SK-N-SH (cell line): ENCODE measurements around the gene IFIT5. TPM values are rescaled to one million over a fixed set of nuclear protein-coding genes. Genes with fewer than 3 reads are reported as not detected.

Source experiments
- CTCF ChIA-PET: fragments of 300-600, 350-600 bp; formaldehyde crosslinking; extraction: SDS; loops from one replicate; lab custom pipeline; 2021; lab: Yijun Ruan, JAX
- POLR2A ChIA-PET: fragments of 350-600 bp; sonication (Branson Sonifier 250); formaldehyde crosslinking; extraction: SDS; loops from one replicate; lab custom pipeline; 2020; ENCODE audit warnings: antibody characterized with exemption, inconsistent platforms; lab: Yijun Ruan, JAX
- DNase-seq: peaks from one replicate; pipeline ENCODE4 v3.0.0; 2012
- H2AFZ ChIP-seq: fragments of 200-600 bp; sonication (generic); 2 replicates; pipeline ENCODE4 v1.8.1; 2016; ENCODE audit warnings: antibody characterized with exemption, mild to moderate bottlenecking, low read depth
- H3F3A ChIP-seq: fragments of 200-600 bp; sonication (generic); replicated peaks from 2 replicates; pipeline ENCODE3; 2016; ENCODE audit warnings: antibody characterized with exemption, mild to moderate bottlenecking; ENCODE audit not compliant: insufficient read depth
- H3K27ac ChIP-seq, 2 experiments: fragments of 200-500 bp in 1 of 2; fragments of 200-600 bp in 1 of 2; sonication (Bioruptor generic) in 1 of 2; sonication (generic), shearing (Covaris generic) in 1 of 2; 2 replicates each; pipeline versions ENCODE4 v1.5.1 to v1.6.1; 2014 to 2016; ENCODE audit warnings: low read depth in 2 of 2, inconsistent platforms in 1 of 2, low read length in 1 of 2, mild to moderate bottlenecking in 1 of 2, mixed read lengths in 1 of 2
- H3K27me3 ChIP-seq: fragments of 200-600 bp; sonication (generic), shearing (Covaris generic); 2 replicates; pipeline ENCODE4 v1.6.1; 2016; ENCODE audit warnings: mixed run types; ENCODE audit not compliant: insufficient read depth
- H3K36me3 ChIP-seq, 2 experiments: fragments of 200-500 bp in 1 of 2; fragments of 200-600 bp in 1 of 2; sonication (Bioruptor generic) in 1 of 2; sonication (generic) in 1 of 2; replicated peaks in 1 of 2; 2 replicates each; pipeline versions ENCODE3 to v1.5.1; 2014 to 2016; ENCODE audit warnings: low read length in 1 of 2, mild to moderate bottlenecking in 1 of 2; ENCODE audit not compliant: insufficient read depth in 2 of 2, control insufficient read depth in 1 of 2
- H3K4me1 ChIP-seq, 2 experiments: fragments of 200-500 bp in 1 of 2; fragments of 200-600 bp in 1 of 2; sonication (Bioruptor generic) in 1 of 2; sonication (generic), shearing (Covaris generic) in 1 of 2; 2 replicates each; pipeline versions ENCODE4 v1.5.1 to v1.6.1; 2014 to 2016; ENCODE audit warnings: low read depth in 1 of 2, low read length in 1 of 2, mixed run types in 1 of 2; ENCODE audit not compliant: insufficient read depth in 2 of 2, control insufficient read depth in 1 of 2
- H3K4me2 ChIP-seq: fragments of 200-600 bp; sonication (generic), shearing (Covaris generic); 2 replicates; pipeline ENCODE4 v1.6.1; 2017; ENCODE audit warnings: mixed run types
- H3K4me3 ChIP-seq, 2 experiments: fragments of 200-500 bp in 1 of 2; fragments of 200-600 bp in 1 of 2; sonication (Bioruptor generic) in 1 of 2; sonication (generic), shearing (Covaris generic) in 1 of 2; 2 replicates each; pipeline versions ENCODE4 v1.5.1 to v1.8.1; 2014 to 2016; ENCODE audit warnings: low read depth in 2 of 2, inconsistent platforms in 1 of 2, low read length in 1 of 2, mild to moderate bottlenecking in 1 of 2, mixed read lengths in 1 of 2, moderate library complexity in 1 of 2
- H3K79me2 ChIP-seq: fragments of 200-600 bp; sonication (generic); 2 replicates; pipeline ENCODE4 v1.8.1; 2017; ENCODE audit warnings: mild to moderate bottlenecking; ENCODE audit not compliant: insufficient read depth
- H3K9ac ChIP-seq: fragments of 200-600 bp; sonication (generic); 2 replicates; pipeline ENCODE4 v1.6.1; 2017; ENCODE audit warnings: mixed run types
- H3K9me2 ChIP-seq: fragments of 200-600 bp; sonication (generic); 2 replicates; pipeline ENCODE4 v1.6.1; 2017; ENCODE audit warnings: mixed run types
- H3K9me3 ChIP-seq: fragments of 200-600 bp; sonication (generic); 2 replicates; pipeline ENCODE4 v1.6.1; 2017; ENCODE audit warnings: mixed run types, mild to moderate bottlenecking, moderate library complexity
- H4K20me1 ChIP-seq: fragments of 200-600 bp; sonication (generic); 2 replicates; pipeline ENCODE4 v1.6.1; 2017; ENCODE audit warnings: mild to moderate bottlenecking, mixed run types; ENCODE audit not compliant: insufficient read depth
- CTCF ChIP-seq: fragments of 200-600 bp; sonication (generic); IDR thresholded peaks from 2 replicates; pipeline ENCODE4 v1.6.1; 2017; ENCODE audit warnings: antibody characterized with exemption, mild to moderate bottlenecking, moderate library complexity
- ELF1 ChIP-seq: IDR thresholded peaks from 2 replicates; pipeline ENCODE4 v1.4.0; 2012
- EP300 ChIP-seq, 2 experiments: IDR thresholded peaks; 2 replicates each; pipeline versions ENCODE4 v1.4.0 to v1.6.1; 2012; ENCODE audit warnings: borderline replicate concordance in 1 of 2, low read depth in 1 of 2, low read length in 1 of 2
- EZH2phosphoT487 ChIP-seq: fragments of 200-600 bp; sonication (generic); IDR thresholded peaks from 2 replicates; pipeline ENCODE4 v1.6.1; 2017; ENCODE audit warnings: low read depth, mixed run types, mild to moderate bottlenecking, antibody characterized with exemption, moderate library complexity, borderline replicate concordance
- JUND ChIP-seq: IDR thresholded peaks from 2 replicates; pipeline ENCODE4 v1.4.0; 2012
- MAX ChIP-seq: IDR thresholded peaks from 2 replicates; pipeline ENCODE4 v1.4.0; 2012; ENCODE audit warnings: low read depth
- MEF2A ChIP-seq: IDR thresholded peaks from 2 replicates; pipeline ENCODE4 v1.4.0; 2012; ENCODE audit warnings: low read depth, borderline replicate concordance
- NRF1 ChIP-seq: IDR thresholded peaks from 2 replicates; pipeline ENCODE4 v1.6.1; 2012; ENCODE audit warnings: low read depth, mild to moderate bottlenecking, low read length
- POLR2AphosphoS5 ChIP-seq: IDR thresholded peaks from 2 replicates; pipeline ENCODE4 v1.6.1; 2012; ENCODE audit warnings: low read depth, low read length
- RAD21 ChIP-seq: IDR thresholded peaks from 2 replicates; pipeline ENCODE4 v1.6.1; 2012; ENCODE audit warnings: mild to moderate bottlenecking, low read length
- RCOR1 ChIP-seq: fragments of 150-350 bp; IDR thresholded peaks from 2 replicates; pipeline ENCODE4 v1.6.1; 2017; ENCODE audit warnings: antibody characterized with exemption, low read length
- RFX5 ChIP-seq: IDR thresholded peaks from 2 replicates; pipeline ENCODE4 v1.6.1; 2012; ENCODE audit warnings: mild to moderate bottlenecking, improper control_type of control experiment, low read length
- SIN3A ChIP-seq: IDR thresholded peaks from 2 replicates; pipeline ENCODE4 v1.6.1; 2012; ENCODE audit warnings: low read depth, mild to moderate bottlenecking, low read length, moderate library complexity, borderline replicate concordance
- SMC3 ChIP-seq: IDR thresholded peaks from 2 replicates; pipeline ENCODE4 v1.6.1; 2012; ENCODE audit warnings: low read depth, low read length, improper control_type of control experiment
- TAF1 ChIP-seq: IDR thresholded peaks from 2 replicates; pipeline ENCODE4 v1.6.1; 2012; ENCODE audit warnings: low read depth, mild to moderate bottlenecking, low read length, moderate library complexity, borderline replicate concordance
- USF1 ChIP-seq: IDR thresholded peaks from 2 replicates; pipeline ENCODE4 v1.4.0; 2012; ENCODE audit warnings: low read depth, borderline replicate concordance
- WGBS: methylation state at CpG from one replicate; pipeline ENCODE4 v1.1.6; 2017; ENCODE audit warnings: low lambda C conversion rate; 5-methylcytosine and 5-hydroxymethylcytosine counted together
- polyA plus RNA-seq, 3 experiments: library from polyadenylated mRNA; depleted of rRNA; stranded (reverse); fragments of >200 nt; gene quantifications; 2 replicates each; pipeline ENCODE4 v1.2.3, GENCODE V29; 2012

IFIT5 gene
- polyA plus RNA-seq, 1 of the 3 experiments (the other 2 are of a cell fraction) = 2.7 TPM

- TF ChIP-seq MAX (no peak), CTCF (peak; percentile 68), RCOR1 (no peak), EP300 (IDR thresholded peaks at IDR 0.05; ENCODE audit: borderline replicate concordance in 1 of 2, low read depth in 1 of 2, low read length in 1 of 2) (peak in 1 of 2 experiments; percentile 36; a peak in 1 of 4 replicates), EZH2phosphoT487 (no peak), SMC3 (peak; percentile 62), POLR2AphosphoS5 (no peak), NRF1 (no peak)
Measured at GRCh38 chr10:89466599-89467035, 52.2 kb downstream of the IFIT5 start (continued).

- DNase-seq = no peak
- Histone ChIP-seq H2AFZ (0 out of 2 replicates have a peak overlapping the region, but pooled peaks have one; percentile 9), H3K4me2 (no peak overlapping the region), H3K4me1 (peaks cover 3 to 22% of the 10 kb centered on the region in 2 experiments; a peak in 2 of 4 replicates), H3K9me3 (no peaks in the 10 kb centered on the region), H3K36me3 (no peaks in the 10 kb centered on the region), H4K20me1 (no peaks in the 10 kb centered on the region), H3K4me3 (no peak overlapping the region), H3K27me3 (no peaks in the 10 kb centered on the region), H3F3A (peaks cover 11% of the 10 kb centered on the region)
- CTCF ChIA-PET = interaction anchor here (1.3 to 3.7 kb wide), 2 partner anchors 11 to 16 kb away, joined by 3 to 20 read pairs; no protein-coding TSS in a partner anchor
- 93% methylated on average over 9 of the region's 9 CpGs for WGBS
- no peak for TF ChIP-seq RFX5
- TF ChIP-seq, all 33 proteins: peak for 0
- no peak overlapping the region for H3K9ac ChIP-seq
- POLR2A ChIA-PET = no interaction called here
- no peak overlapping the region for H3K27ac ChIP-seq
- no peaks in the 10 kb centered on the region for H3K79me2 ChIP-seq
- no peaks in the 10 kb centered on the region for H3K9me2 ChIP-seq
Measured at GRCh38 chr10:89468191-89468965, 54.0 kb downstream of the IFIT5 start.

GRCh38 chr10:89469517-89469916, 55.1 kb downstream of the IFIT5 start:
- POLR2A ChIA-PET = no interaction called here
- TF ChIP-seq SIN3A (no peak), ELF1 (no peak), EP300 (IDR thresholded peaks at IDR 0.05; ENCODE audit: borderline replicate concordance in 1 of 2, low read depth in 1 of 2, low read length in 1 of 2) (peak in 1 of 2 experiments; percentile 59; a peak in 1 of 4 replicates), USF1 (no peak), NRF1 (no peak), JUND (peak; percentile 59), CTCF (no peak), SMC3 (no peak), RAD21 (no peak), MEF2A (peak; percentile 12; the same call in 1 of the 2 replicates), TAF1 (no peak), MAX (no peak), RCOR1 (no peak)

More at GRCh38 chr10:89469517-89469916, 55.1 kb downstream of the IFIT5 start:
- Histone ChIP-seq H3K9me3 (no peaks in the 10 kb centered on the region), H3K36me3 (no peaks in the 10 kb centered on the region), H3K9ac (no peak overlapping the region), H3K9me2 (no peaks in the 10 kb centered on the region), H3K4me1 (peaks cover 3 to 22% of the 10 kb centered on the region in 2 experiments; a peak in 2 of 4 replicates), H3K27ac (peak overlapping the region in 1 of 2 experiments; percentile 34; a peak in 1 of 4 replicates), H3K4me2 (peak overlapping the region; percentile 24; the same call in 1 of the 2 replicates), H3K4me3 (no peak overlapping the region), H2AFZ (no peak overlapping the region), H3F3A (peaks cover 11% of the 10 kb centered on the region), H4K20me1 (no peaks in the 10 kb centered on the region), H3K79me2 (no peaks in the 10 kb centered on the region), H3K27me3 (no peaks in the 10 kb centered on the region)
- CTCF ChIA-PET = no interaction called here
- no peak for DNase-seq
